AML-193 (cell line): ENCODE results near the gene GARS1.
"Not testable (repeated sequence)": the region's sequence is repeated elsewhere in the genome, so short reads cannot be mapped to it uniquely, and the experiment has no call there.

Experiments
- DNase-seq, 2 experiments: peaks; one replicate each; lab custom pipeline; 2025; lab: John Stamatoyannopoulos, UW

Gene GARS1

DNA sequence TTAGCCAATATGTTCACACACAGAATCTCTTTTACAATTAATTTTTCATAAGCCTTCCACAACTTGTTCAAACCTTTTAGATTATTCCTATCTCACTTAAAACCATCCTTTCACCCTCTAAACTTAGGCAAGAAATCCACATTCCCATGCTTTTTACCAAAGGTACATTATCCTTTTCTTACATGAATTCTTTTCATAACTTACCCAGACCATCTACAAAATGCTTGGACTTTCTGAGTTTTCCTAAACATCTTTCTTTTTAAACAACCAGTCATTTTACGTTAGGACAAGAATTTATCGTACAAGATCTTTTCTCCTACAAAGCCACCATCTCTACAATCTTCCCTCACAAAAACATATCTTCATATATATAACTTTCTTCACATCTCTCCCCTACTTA is 18.8 kb upstream of the GARS1 start:
- no peak for DNase-seq

DNA sequence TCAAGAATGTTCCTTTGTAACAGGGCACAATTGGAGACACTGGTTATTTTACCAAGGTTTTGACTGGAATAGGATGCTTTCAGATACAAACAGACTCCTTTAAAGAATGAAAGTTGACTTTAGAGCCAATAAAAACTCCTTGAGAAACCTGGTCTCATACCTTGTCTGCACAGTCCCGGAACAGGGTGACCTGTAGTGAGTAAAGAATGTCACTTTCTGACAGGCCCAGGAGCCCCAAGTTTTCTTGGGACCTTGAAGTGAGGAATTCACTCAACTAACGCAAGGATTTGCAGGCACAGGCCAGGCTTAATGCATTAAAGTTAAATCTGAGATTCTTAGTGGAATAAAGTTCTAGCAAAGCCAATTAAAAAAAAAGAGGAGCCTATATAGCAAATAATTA is 11.5 kb upstream of the GARS1 start:
- no peak for DNase-seq

DNA sequence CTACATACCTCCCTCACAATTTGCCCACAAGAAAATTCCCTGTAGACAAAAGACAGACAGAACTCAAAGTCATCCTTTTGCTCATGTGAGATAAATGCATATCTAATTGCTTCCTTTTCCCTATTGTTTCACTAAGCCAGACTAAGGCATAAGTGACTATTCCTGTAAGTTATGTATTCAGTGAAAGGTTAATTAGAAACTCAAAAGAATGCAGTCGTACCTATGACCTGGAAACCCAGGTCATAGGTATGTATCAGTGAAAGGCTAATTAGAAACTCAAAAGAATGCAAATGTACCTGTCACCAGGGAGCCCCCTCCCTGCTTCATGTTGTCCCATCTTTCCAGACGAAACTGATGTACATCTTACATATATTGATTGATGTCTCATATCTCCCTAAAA is 10.3 kb upstream of the GARS1 start:
- DNase-seq, result no peak

DNA sequence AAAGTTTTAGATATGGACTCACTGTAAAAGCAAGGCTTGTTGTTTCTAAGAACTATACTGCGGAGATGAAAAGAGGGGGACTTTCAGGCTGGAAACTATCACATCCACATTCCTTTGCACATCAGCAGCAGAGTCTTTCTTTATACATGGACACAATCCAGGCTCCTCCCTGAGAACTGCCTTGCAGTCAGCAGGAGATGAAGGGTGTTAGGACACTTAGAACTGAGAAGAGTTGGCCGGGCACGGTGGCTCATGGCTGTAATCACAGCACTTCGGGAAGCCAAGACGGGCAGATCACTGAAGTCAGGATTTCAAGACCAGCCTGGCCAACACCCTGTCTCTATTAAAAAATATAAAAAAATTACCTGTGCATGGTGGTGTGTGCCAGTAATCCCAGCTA is 9.7 kb upstream of the GARS1 start:
- DNase-seq, result no peak

GRCh38 chr7:30585675-30586074 is 9.0 kb upstream of the GARS1 start:
- DNase-seq, result peak; percentile 2 to 4

- DNase-seq, result not testable (repeated sequence)
Measured at GRCh38 chr7:30587547-30587946, 7.1 kb upstream of the GARS1 start.

DNA sequence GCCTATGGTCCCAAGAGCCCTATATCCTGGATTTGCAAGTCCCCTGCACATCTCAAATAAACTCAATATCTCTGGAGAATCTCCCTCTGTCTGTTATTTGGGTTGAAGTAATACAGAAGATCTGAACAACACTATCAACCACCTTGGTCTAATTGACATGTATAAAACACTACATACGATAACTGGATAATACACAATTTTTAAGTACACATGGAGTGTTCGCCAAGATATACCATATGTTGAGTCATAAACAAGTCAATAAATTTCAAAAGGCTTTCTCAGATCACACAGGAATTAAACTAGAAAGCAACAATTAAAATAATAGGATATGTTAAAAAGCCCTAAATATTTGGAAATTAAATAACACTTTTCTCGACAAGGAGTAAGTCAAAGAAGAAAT is 5.6 kb upstream of the GARS1 start:
- DNase-seq, result no peak

- DNase-seq, result peak; percentile 22 to 30
Measured at GRCh38 chr7:30594048-30594539, 584 bp upstream of the GARS1 start.

GRCh38 chr7:30595436-30596013 is 847 bp downstream of the GARS1 start:
- no peak for DNase-seq

- peak; percentile 24 to 32 for DNase-seq
Measured at GRCh38 chr7:30596014-30596641, 1.4 kb downstream of the GARS1 start.

- no peak for DNase-seq
Measured at GRCh38 chr7:30596721-30597120, 2.0 kb downstream of the GARS1 start.

GRCh38 chr7:30598121-30598876 is 3.6 kb downstream of the GARS1 start:
- DNase-seq, result no peak

DNA sequence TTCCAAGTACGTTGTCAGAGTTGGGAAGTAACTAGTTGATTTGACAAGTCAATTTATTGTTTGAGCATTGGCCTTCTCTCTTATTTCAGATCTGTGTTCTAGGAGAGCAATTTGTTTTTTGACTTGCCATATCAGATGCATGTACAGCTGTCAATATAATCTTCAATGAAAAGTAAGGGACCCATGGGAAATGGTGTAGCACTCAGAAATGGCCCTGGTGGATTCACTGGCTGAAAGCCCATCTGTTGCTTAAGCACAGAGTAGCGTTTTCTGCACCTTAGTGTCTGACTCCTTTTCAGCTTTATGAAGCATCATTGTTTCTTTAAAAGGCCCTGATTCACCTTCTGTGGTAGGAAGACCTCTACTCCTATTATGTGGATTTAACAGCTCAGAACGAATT is 10.2 kb downstream of the GARS1 start:
- no peak for DNase-seq

DNA sequence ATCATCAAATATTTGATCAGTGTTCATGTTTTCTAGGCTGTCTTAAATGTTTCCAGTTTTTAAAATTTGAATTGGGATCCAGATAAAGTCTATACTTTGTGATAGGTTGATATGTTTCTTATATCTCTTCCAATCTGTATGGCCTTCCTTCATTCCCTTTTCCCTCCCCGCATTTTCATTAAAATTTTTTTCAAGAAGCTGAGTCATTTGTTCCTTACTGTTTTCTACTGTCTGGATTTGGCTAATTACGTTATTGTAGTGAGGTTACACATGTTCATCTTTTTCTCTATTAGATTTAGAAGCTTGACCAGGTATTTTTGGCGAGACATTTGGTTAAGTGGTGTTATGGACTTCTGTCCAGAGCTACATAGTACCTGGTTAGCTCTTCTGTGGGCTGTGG is 11.2 kb downstream of the GARS1 start:
- DNase-seq, result no peak

- no peak for DNase-seq
Measured at GRCh38 chr7:30612658-30613265, 18.1 kb downstream of the GARS1 start.

- DNase-seq, result no peak
Measured at GRCh38 chr7:30613366-30614325, 19.0 kb downstream of the GARS1 start.

DNA sequence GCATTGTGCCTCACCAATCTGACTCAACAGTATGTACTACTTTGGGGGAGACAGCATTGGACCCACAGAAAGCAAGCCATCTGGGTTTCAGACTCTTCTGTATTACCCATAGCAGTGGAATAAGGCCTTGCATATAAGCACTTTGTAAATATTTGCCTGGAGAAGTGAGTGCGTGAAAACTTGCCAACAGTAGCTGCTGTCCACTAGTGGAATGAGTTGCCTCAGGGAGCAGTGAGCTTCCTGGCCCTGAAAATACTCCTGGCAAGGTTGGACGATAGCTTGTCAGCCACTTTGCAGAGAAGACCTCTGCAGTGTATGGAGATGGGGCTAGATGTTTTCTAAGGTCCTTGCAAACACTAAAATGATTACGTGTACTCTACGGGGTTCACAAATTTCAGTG is 21.6 kb downstream of the GARS1 start:
- DNase-seq, result no peak

- no peak for DNase-seq
Measured at GRCh38 chr7:30617359-30617758, 22.7 kb downstream of the GARS1 start.

- no peak for DNase-seq
Measured at GRCh38 chr7:30618080-30618676, 23.5 kb downstream of the GARS1 start.

- DNase-seq, result no peak
Measured at GRCh38 chr7:30618961-30619360, 24.3 kb downstream of the GARS1 start.

DNA sequence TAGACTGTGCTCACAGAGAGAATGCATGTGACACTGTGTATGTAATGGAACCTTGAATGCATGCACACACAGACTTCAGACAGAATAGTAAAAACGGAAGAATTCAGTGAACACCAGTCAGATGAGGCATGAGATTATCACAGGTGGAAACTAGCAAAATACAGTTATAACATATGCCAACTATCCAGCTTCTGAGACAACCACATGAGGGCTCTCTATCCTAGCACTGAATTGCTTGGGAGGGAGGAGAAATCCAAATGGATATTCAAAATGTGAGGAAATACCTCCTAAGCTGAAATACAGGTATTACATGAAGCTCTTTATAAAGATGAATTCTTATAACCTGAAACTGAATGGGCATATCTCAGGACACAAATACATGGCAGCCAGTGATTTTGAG is 30.6 kb downstream of the GARS1 start:
- DNase-seq, result no peak
